Stimulated activated CD8-positive, alpha-beta memory T cell treated with anti-CD3 and anti-CD28 coated beads, Interleukin-15, amount 100 ng/mL, for 48 hours (primary cell): Measurements from ENCODE around the gene CNIH3.
"Not testable (repeated sequence)": the region's sequence is repeated elsewhere in the genome, so short reads cannot be mapped to it uniquely, and the experiment has no call there.

Source experiments
- DNase-seq, 2 donors: peaks; one replicate each; pipeline ENCODE4 v3.0.0-alpha.2; 2020; ENCODE audit warnings: low read depth in 2 of 2

Gene CNIH3

DNA sequence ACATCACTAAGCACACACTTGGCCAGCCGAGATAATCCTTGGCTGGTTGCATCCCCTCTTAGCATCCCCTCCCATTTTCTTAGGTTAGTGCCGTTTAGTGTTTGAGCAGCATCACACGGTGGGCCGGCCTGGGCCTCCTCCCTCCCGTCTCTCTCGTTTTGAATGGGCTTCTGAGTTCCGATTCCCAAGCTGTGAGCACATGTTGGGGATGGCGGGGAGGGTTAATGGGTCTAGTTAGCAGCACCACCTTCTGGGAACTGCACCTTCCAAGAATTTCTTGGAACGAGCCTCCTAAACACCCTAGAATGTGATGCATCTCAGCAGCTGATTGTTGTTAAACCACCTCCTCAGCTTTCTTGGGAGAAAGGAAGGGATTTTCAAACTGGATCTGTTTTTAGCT, 73.3 kb downstream of the CNIH3 start:
- DNase-seq = no peak

DNA sequence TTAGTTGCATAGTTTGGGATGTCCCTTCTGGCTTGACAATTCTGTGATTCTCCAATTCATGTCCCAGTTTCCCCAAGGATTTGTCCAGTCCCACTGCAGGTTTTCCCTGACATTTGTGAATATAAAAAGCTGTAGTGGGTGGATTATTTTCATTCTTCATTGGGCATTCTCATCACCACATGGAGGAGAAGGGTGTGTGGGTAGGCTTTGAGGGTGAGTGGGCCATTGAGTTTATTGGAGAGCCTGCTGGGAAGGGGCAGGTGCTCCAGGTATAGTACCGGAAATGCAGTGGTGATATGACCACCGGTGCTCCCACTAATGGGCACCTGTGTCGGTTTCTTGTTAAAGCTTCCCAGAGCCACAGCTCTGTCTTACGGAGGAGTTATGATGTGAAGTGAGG, 74.5 kb downstream of the CNIH3 start:
- DNase-seq = no peak

DNA sequence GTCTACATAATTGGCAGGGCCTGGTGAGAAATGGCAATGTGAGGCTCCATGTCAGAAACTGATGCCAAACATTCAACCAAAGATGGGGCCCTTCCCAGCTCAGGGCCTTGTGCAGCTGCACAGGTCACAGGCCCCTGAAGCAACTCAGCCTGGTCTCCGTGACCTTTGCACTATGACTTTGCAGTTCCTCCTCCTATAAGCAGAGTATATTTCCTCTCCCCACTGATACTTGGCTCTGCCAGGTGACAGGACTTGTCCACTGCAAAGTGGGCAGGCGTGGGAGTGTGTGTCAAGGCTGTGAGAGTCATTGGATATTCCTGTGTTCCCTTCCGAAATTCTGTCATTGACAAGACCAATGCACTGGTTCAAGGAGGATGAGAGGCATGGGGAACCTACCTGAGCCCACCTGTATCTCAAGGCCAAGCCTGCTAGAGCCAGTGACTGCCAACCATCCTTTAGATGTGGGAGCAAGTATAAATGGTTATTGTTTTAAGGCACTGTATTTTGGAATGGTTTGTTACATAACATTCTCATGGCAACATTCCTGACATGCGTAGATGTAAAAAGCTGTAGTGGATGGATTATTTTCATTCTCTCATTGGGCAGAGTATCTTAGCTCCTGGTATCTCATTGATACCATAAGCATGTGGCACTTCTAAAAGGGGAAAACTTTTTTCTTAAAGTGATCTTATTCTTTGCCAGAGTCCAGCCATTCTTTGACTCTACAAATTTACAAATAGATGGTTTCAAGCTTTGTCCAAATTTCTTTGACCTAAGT, 75.2 kb downstream of the CNIH3 start:
- no peak for DNase-seq

DNA sequence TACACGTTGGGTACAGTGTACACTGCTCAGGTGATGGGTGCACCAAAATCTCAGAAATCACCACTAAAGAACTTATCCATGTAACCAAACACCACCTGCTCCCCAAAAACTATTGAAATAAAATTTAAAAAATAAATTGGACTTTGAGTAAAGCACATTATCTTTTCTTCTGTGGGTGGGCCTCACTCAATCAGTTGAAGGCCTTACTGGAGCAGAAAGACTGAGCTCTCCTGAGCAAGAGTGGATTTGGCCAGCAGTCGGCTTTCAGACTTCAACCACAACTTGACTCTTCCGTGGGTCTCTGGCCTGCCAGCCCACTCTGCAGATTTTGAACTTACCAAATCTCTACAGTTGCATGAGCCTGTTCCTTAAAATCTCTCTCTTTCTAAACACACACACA, 78.9 kb downstream of the CNIH3 start:
- DNase-seq = no peak

DNA sequence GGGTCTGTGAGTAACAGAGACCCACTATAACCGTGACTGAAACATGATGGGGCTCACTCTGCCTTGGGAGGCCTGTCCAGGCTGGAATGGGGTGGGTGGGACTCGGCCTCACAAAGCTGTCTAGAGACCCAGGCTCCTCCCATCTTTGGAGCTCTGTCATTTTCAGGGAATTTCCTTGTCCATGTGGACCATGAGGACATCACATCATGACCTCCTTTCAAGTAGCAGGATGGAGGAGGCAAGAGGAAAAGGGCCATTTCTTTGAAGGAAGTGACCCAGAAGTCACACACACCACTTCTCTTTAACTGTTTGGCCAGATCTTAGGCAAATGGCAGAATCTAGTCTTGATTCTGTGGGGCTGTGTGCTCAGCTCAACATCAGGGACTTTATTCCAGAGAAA, 79.9 kb downstream of the CNIH3 start:
- DNase-seq = no peak

DNA sequence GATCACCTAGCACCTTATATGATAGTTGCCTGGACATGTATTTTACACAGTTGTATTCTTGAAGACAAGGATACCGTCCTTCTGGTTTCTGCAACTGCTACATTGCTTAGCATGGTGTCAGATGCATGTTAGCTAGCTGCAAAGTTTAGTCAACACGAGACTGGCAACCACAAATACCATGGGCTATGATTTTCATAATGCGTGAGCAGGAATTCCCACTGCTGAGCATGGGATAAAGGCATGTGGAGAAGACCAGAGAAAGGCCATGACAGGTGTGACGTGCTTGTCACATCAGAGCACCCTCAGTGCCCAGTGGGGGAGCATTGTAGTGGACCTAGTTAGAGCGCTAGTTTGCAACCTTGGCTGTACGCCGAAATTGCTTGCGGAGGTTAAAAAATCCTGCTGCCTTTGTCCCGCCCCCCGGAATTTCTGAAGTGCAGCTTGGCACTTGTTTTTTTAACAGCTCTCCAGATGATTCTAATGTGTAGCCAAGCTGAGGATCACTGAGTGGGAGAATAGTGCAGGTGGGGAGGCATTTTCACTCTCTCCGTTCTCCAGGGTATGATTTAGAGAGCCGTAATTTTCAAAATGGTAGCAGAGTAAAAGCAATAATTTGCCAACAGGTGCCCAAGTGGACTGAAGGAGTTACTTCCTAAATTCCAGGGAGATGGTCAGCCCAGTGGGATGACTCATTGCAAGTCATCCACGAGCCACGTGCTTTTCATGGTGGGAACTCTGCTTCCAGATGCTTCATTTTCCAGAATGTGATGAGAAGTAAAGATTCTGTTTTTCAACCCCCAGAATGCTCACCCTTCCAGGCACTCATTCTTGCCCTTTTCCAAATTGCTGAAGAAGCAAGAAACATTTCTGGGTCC, 81.0 kb downstream of the CNIH3 start:
- no peak for DNase-seq

DNA sequence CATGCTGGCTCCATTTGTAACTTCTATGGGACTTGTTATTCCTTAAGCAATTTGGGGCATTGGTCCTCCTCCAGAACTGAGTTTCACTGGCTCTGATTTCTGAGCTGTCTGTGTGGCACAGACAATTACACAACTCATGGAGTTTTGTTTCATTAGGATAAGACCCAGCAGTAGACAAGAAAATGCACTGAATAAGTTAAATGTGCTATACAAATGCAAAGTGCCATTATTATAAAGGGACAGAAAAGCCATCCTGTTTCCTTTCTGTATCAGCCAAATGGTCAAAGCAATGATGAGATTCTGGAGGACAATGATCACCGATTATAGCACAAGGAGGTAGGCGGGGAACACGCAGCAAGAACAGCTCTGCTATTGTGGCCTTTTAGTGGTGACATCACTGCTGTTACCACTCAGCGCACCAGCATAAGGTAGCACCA, 81.9 kb downstream of the CNIH3 start:
- no peak for DNase-seq

GRCh38 chr1:224700918-224701531, 84.9 kb downstream of the CNIH3 start:
- no peak for DNase-seq

GRCh38 chr1:224703702-224704101, 87.6 kb downstream of the CNIH3 start:
- no peak for DNase-seq

DNA sequence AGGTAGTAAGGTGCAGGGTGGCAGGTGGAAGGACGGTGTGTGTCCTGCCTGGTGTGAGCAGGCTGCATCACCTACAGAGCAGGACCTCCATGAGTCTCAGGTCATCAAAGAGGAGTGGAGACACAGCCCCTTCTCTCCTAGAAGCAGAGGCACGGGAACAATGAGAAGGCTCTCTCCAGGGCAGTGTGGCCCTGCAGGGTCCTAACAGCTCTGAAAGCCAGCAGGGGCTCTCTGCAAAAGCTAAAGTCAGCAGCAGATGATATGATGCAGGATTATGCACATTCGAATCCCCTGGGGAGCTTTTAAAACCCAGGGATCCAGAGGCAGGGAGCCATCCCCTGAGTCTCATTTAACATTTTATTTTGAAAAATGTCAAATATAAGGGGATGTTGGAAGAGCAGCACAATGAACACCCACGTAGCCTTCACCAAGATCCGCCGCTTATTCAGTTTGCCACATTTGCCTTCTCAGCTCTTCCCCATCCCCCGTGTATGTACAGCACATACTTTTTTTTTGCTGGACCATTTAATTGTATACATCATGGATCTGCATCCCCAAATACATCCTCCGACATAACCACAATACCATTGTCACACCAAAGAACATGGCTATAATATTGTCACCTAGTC, 88.1 kb downstream of the CNIH3 start:
- no peak for DNase-seq

DNA sequence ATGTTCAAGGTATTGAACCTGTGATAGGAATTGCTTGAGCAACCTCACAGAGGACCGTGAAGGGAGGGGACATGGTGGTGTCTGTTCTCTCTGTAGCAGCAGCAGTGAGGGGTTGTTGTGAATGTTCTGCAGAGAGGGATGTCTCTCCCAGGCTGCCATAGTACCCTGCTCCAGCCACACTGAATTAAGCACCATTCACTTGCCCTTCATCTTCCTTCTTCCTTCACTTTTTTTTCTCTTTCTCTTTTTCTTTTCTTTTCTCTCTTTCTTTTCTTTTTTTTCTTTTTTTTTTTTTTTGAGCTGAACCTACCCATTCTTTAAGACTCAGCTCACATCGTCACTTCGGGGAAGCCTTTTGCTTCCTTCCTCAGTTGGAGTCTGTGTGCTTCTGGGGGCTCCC, 89.5 kb downstream of the CNIH3 start:
- DNase-seq = no peak

DNA sequence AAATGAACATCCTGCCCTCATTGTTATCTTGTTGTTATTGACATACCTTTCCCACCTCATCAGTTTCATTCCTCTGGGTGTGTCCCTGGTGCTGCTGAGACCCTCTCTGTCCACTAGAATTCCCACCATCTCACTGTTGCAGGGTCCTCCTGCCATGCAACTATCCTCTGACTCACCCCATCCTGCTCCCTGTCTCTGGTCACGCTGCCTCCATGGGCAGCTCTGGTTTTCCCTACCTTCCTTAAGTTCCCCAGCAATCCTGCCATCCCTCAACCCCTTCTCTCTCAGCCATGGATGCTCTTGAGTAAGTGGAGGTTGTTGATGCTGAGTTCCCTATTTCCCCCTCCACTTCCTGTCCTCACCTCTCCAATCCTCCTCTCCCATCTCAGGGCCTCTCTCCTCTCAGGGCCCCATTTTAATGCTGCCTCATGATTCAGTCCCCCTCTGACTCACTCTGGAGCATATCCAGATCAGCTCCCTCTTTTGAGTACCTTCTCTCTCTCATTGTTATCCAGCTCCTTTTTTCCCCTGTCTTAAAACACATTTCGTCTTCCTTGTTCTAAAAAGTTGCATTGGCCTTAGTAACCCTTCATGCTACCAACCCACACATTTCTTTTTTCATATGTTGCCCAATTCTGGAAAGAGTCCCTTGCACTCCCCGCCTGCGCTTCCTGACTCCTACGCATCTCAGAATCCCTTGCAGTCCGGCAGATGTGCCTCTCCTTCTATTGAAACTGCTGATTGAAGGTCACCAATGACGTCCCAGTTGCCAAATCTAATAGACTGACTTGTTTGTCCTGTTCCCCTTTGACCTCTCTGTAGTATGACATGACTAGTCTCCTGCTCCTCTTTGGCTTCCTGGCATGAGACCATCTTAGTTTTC, 92.0 kb downstream of the CNIH3 start:
- no peak for DNase-seq

GRCh38 chr1:224710196-224710595, 94.1 kb downstream of the CNIH3 start:
- DNase-seq = no peak

DNA sequence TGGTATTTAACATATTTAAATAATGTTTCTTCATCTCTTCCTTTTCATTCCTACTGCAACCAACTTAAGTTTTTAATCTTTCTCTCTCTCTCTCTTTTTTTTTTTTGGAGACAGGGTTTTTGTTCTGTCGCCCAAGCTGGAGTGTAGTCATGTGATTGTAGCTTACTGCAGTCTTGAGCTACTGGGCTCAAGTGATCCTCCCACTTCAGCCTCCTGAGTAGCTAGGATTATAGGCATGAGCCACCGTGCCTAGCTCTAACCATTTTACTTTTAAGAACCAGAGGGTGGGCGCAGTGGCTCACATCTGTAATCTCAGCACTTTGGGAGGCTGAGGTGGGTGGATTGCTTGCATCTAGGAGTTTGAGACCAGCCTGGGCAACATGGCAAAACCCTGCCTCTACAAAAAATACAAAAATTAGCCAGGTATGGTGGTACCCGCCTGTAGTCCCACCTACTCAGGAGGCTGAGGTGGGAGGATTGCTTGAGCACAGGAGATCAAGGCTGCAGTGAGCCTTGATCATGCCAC, 95.2 kb downstream of the CNIH3 start:
- not testable (repeated sequence) for DNase-seq

GRCh38 chr1:224711876-224712275, 95.8 kb downstream of the CNIH3 start:
- DNase-seq = no peak

- DNase-seq = no peak
Measured at GRCh38 chr1:224713228-224713627, 97.1 kb downstream of the CNIH3 start.

- no peak for DNase-seq
Measured at GRCh38 chr1:224714553-224714952, 98.4 kb downstream of the CNIH3 start.

GRCh38 chr1:224718470-224719053, 102.4 kb downstream of the CNIH3 start:
- DNase-seq = no peak

GRCh38 chr1:224719716-224720115, 103.6 kb downstream of the CNIH3 start:
- DNase-seq = no peak

GRCh38 chr1:224720216-224720615, 104.1 kb downstream of the CNIH3 start:
- no peak for DNase-seq
